ENCODE results near the gene TACC2.

Gene TACC2

GRCh38 chr10:122269059-122269687, 280.2 kb downstream of the TACC2 start:
- no peak for TF ChIP-seq CTCF (IDR thresholded peaks at IDR 0.05; ENCODE audit: low read depth, low read length, missing control alignments)
- DNase-seq (ENCODE audit: low read depth), result no peak
- no peak overlapping the region for H3K4me3 ChIP-seq (ENCODE audit: low read depth, low read length)

GRCh38 chr10:122271076-122271475, 282.1 kb downstream of the TACC2 start, which contains the start of gene BTBD16:
TSS of gene BTBD16 (plus strand) at chr10:122271296. CDS start at chr10:122275082, 3,786 bp downstream.
- H3K4me3 ChIP-seq (ENCODE audit: low read depth, low read length), result no peak within 1 kb of the TSS
- DNase-seq (ENCODE audit: low read depth), result no peak
- no peak for TF ChIP-seq CTCF (IDR thresholded peaks at IDR 0.05; ENCODE audit: low read depth, low read length, missing control alignments)

- no peak overlapping the region for H3K4me3 ChIP-seq (ENCODE audit: low read depth, low read length)
- no peak for DNase-seq (ENCODE audit: low read depth)
- no peak for TF ChIP-seq CTCF (IDR thresholded peaks at IDR 0.05; ENCODE audit: low read depth, low read length, missing control alignments)
Measured at GRCh38 chr10:122273966-122274545, 285.1 kb downstream of the TACC2 start.

- no peak overlapping the region for H3K4me3 ChIP-seq (ENCODE audit: low read depth, low read length)
- DNase-seq (ENCODE audit: low read depth), result no peak
Measured at GRCh38 chr10:122276611-122277208, 287.7 kb downstream of the TACC2 start.

GRCh38 chr10:122277526-122278136, 288.7 kb downstream of the TACC2 start:
- no peak for TF ChIP-seq CTCF (IDR thresholded peaks at IDR 0.05; ENCODE audit: low read depth, low read length, missing control alignments)
- no peak overlapping the region for H3K4me3 ChIP-seq (ENCODE audit: low read depth, low read length)
- DNase-seq (ENCODE audit: low read depth), result no peak

More at GRCh38 chr10:122276611-122277208, 287.7 kb downstream of the TACC2 start:
- TF ChIP-seq CTCF (IDR thresholded peaks at IDR 0.05; ENCODE audit: low read depth, low read length, missing control alignments), result no peak

- no peak overlapping the region for H3K4me3 ChIP-seq (ENCODE audit: low read depth, low read length)
- peak; percentile 63 for TF ChIP-seq CTCF (IDR thresholded peaks at IDR 0.05; ENCODE audit: low read depth, low read length, missing control alignments)
- DNase-seq (ENCODE audit: low read depth), result no peak
Measured at GRCh38 chr10:122279725-122280141, 290.8 kb downstream of the TACC2 start.

Data from GM12864 (cell line).